ENCODE results near the gene CFAP58. TPM values are rescaled to one million over a fixed set of nuclear protein-coding genes. Genes with fewer than 3 reads are reported as not detected.
"Not testable (repeated sequence)": the region's sequence is repeated elsewhere in the genome, so short reads cannot be mapped to it uniquely, and the experiment has no call there.

CFAP58 gene
- total and polyA plus RNA-seq, 7 experiments from 2014 or later, result 0.17 TPM; not detected in 6

DNA sequence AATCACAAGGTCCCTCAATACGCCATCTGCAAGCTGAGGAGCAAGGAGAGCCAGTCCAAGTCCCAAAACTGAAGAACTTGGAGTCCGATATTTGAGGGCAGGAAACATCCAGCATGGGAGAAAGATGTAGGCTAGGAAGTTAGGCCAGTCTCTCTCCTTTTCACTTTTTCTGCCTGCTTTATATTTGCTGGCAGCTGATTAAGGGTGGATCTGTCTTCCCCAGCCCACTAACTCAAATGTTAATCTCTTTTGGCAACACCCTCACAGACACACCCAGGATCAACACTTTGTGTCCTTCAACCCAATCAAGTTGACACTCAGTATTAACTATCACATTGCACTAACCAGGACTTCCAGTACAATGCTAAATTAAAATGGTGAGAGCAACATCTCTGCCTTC is 115.2 kb downstream of the CFAP58 start:
- H3K27ac ChIP-seq (ENCODE audit: low read depth, low read length); H3K36me3 Mint-ChIP-seq; H3K4me3 Mint-ChIP-seq; H3K4me1 Mint-ChIP-seq; H3K4me3 ChIP-seq (ENCODE audit: low read length); H3K36me3 ChIP-seq (ENCODE audit: control insufficient read depth in 2 of 3, insufficient read depth in 3 of 3, low read length in 3 of 3); POLR2A ChIA-PET; DNase-seq; intact Hi-C loops (cut with micrococcal nuclease); CTCF ChIA-PET; H3K4me1 ChIP-seq (ENCODE audit: control insufficient read depth in 2 of 2, insufficient read depth in 2 of 2, low read length in 2 of 2); ATAC-seq; H3K9me3 ChIP-seq (ENCODE audit: control insufficient read depth in 2 of 3, low read length in 3 of 3); H3K27me3 ChIP-seq (ENCODE audit: control insufficient read depth in 2 of 2, insufficient read depth in 2 of 2, low read length in 2 of 2); H3K27ac Mint-ChIP-seq: not testable (repeated sequence)
- H3K27me3 Mint-ChIP-seq, result peaks cover 14 to 23% (median 20%) of the 10 kb centered on the region in 5 donors
- peaks cover 0 to 20% (median 3%) of the 10 kb centered on the region in 11 donors for H3K9me3 Mint-ChIP-seq

DNA sequence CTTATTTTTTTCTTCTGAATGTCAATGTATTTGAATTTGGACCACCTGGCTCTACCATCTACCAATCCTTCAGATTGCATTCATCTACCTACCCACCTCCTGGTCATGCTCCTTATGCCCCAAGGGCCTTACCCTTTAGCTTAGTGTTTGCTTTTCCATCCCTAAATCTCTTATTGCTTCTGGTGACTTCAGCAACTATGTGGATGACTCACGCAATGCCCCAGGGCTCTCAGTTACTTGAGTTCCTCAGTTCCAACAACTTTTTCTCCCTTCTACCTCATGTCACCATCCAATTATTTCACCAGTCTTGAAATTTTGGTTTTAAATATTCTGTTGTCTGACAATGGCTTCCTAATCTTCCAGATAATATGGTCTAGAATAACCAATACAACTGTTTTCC is 118.9 kb downstream of the CFAP58 start:
- no peaks in the 10 kb centered on the region for H3K36me3 Mint-ChIP-seq
- H3K4me1 Mint-ChIP-seq, result peaks cover 0 to 2% (median 0%) of the 10 kb centered on the region in 7 donors
- DNase-seq, result no peak
- Histone ChIP-seq H3K4me3 (ENCODE audit: low read length) (no peak overlapping the region), H3K27me3 (ENCODE audit: control insufficient read depth in 2 of 2, insufficient read depth in 2 of 2, low read length in 2 of 2) (no peaks in the 10 kb centered on the region), H3K9me3 (ENCODE audit: control insufficient read depth in 2 of 3, low read length in 3 of 3) (no peaks in the 10 kb centered on the region), H3K36me3 (ENCODE audit: control insufficient read depth in 2 of 3, insufficient read depth in 3 of 3, low read length in 3 of 3) (no peaks in the 10 kb centered on the region), H3K4me1 (ENCODE audit: control insufficient read depth in 2 of 2, insufficient read depth in 2 of 2, low read length in 2 of 2) (no peaks in the 10 kb centered on the region), H3K27ac (ENCODE audit: low read depth, low read length) (no peak overlapping the region)
- peaks cover 16 to 34% (median 21%) of the 10 kb centered on the region in 5 donors for H3K27me3 Mint-ChIP-seq
- H3K4me3 Mint-ChIP-seq, result no peak overlapping the region
- ChIA-PET POLR2A (no interaction called here), CTCF (no interaction called here)
- H3K9me3 Mint-ChIP-seq, result no peaks in the 10 kb centered on the region
- intact Hi-C loops (cut with micrococcal nuclease), result no loop called here
- ATAC-seq, result no peak
- no peak overlapping the region for H3K27ac Mint-ChIP-seq

DNA sequence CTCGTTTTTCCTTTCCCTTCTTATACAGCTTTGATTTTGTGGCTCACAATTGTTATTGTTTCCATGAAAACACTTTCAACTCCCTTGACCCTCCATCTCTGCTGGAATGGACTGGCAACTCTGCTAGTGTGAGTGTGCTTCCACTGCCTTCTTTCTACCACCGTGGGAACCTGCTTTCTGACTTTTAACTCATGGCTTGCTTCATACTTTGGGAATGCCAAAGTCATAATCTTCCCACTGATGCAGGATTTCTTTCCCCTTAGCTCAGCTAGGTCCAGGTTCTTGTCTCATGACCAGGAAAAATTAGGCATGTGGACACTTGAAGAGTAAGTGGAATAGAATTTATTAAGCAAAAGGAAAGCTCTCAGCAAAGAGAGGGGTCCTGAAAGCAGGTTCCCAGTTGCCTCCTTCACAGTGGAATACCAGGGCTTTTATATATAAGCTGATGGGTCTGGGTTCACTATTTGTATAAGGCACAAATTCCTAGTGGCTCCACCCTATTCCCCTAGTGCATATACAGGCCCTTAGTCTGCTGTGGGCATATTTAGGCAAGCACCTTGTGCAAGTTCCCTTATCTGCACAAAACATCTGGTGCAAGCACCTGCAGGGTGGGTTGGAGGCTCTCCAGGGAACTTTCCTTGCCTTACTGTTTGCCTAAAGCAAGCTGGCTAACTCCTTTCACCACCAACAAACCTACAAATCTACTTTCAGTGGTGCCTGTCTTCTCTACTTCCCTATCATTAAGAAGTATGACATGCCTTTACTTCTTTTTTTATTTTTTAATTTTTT is 119.5 kb downstream of the CFAP58 start:
- ChIA-PET POLR2A (no interaction called here), CTCF (no interaction called here)
- H3K9me3 Mint-ChIP-seq, result no peaks in the 10 kb centered on the region
- H3K4me1 Mint-ChIP-seq, result peaks cover 0 to 2% (median 0%) of the 10 kb centered on the region in 7 donors
- no peak for ATAC-seq
- Histone ChIP-seq H3K9me3 (ENCODE audit: control insufficient read depth in 2 of 3, low read length in 3 of 3) (no peaks in the 10 kb centered on the region), H3K36me3 (ENCODE audit: control insufficient read depth in 2 of 3, insufficient read depth in 3 of 3, low read length in 3 of 3) (no peaks in the 10 kb centered on the region), H3K27me3 (ENCODE audit: control insufficient read depth in 2 of 2, insufficient read depth in 2 of 2, low read length in 2 of 2) (no peaks in the 10 kb centered on the region), H3K4me1 (ENCODE audit: control insufficient read depth in 2 of 2, insufficient read depth in 2 of 2, low read length in 2 of 2) (no peaks in the 10 kb centered on the region), H3K27ac (ENCODE audit: low read depth, low read length) (no peak overlapping the region), H3K4me3 (ENCODE audit: low read length) (no peak overlapping the region)
- H3K4me3 Mint-ChIP-seq, result no peak overlapping the region
- no peak for DNase-seq
- intact Hi-C loops (cut with micrococcal nuclease), result no loop called here
- peaks cover 16 to 34% (median 21%) of the 10 kb centered on the region in 5 donors for H3K27me3 Mint-ChIP-seq
- no peaks in the 10 kb centered on the region for H3K36me3 Mint-ChIP-seq
- H3K27ac Mint-ChIP-seq, result no peak overlapping the region

DNA sequence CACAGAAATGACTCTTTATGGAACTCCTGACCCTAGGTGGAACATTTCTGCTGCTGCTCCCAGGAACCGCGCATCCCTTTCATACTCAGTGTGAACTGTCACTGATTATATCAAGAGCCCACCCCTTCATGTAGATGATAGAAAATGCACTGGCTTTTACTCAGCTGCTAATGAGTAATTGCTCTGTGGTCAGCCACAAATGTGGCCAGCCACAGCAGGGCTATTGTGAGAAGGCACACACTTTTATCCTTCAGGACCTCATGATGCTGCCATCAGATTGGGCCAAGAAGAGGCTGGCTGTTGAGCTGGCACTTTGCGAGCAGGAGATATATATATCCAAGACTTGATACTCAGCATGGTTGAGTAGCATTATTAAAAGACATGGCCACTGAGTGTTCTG is 124.7 kb downstream of the CFAP58 start:
- H3K27me3 Mint-ChIP-seq, result peaks cover 7 to 34% (median 16%) of the 10 kb centered on the region in 5 donors

DNA sequence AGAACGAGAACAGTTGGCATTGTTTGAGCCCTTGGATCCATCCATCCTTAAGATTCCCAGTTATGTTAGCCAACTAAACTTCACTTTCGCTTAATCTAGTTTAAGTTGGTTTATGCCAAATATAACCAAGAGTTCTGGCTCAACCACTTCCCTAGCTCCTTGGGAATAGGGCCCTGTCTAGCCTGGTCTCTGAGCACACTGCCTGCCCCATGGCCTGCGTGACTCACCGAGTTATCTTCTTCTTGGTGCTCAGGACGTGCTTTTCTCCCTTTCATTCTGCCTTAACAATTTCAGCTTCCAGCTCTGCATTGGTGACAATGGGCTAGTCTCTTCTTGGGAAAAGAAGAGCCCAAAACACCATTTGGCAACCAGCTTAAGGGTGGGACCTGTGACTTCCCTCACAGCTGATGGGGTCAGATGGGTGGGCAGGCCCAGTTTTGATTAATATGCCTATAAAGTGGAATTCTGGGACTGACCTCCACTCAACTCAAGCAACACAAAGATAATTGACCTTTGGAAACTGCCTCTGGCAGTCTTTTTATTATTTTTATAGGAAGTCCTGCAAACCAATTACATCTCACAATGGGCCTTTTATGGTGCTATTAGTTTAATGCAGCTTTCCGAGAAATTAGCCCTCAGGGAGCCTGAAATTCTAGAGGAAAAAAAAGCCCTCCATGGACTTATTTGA is 126.4 kb downstream of the CFAP58 start:
- H3K4me3 Mint-ChIP-seq, result no peak overlapping the region
- H3K27ac ChIP-seq (ENCODE audit: low read depth, low read length), result no peak overlapping the region
- peaks cover 0 to 2% (median 0%) of the 10 kb centered on the region in 7 donors for H3K4me1 Mint-ChIP-seq
- no peak for DNase-seq
- ChIA-PET POLR2A (no interaction called here), CTCF (no interaction called here)
- no peaks in the 10 kb centered on the region for H3K4me1 ChIP-seq (ENCODE audit: control insufficient read depth in 2 of 2, insufficient read depth in 2 of 2, low read length in 2 of 2)
- no peak for ATAC-seq
- no peaks in the 10 kb centered on the region for H3K9me3 Mint-ChIP-seq
- no peaks in the 10 kb centered on the region for H3K36me3 ChIP-seq (ENCODE audit: control insufficient read depth in 2 of 3, insufficient read depth in 3 of 3, low read length in 3 of 3)
- H3K27ac Mint-ChIP-seq, result no peak overlapping the region
- no peaks in the 10 kb centered on the region for H3K9me3 ChIP-seq (ENCODE audit: control insufficient read depth in 2 of 3, low read length in 3 of 3)
- no peak overlapping the region for H3K4me3 ChIP-seq (ENCODE audit: low read length)
- H3K27me3 ChIP-seq (ENCODE audit: control insufficient read depth in 2 of 2, insufficient read depth in 2 of 2, low read length in 2 of 2), result no peaks in the 10 kb centered on the region
- peaks cover 6 to 35% (median 16%) of the 10 kb centered on the region in 5 donors for H3K27me3 Mint-ChIP-seq
- no peaks in the 10 kb centered on the region for H3K36me3 Mint-ChIP-seq
- intact Hi-C loops (cut with micrococcal nuclease), result no loop called here

More for the DNA sequence above, 124.7 kb downstream of the CFAP58 start:
- no peaks in the 10 kb centered on the region for H3K27me3 ChIP-seq (ENCODE audit: control insufficient read depth in 2 of 2, insufficient read depth in 2 of 2, low read length in 2 of 2)
- H3K9me3 Mint-ChIP-seq, result no peaks in the 10 kb centered on the region
- no peaks in the 10 kb centered on the region for H3K36me3 ChIP-seq (ENCODE audit: control insufficient read depth in 2 of 3, insufficient read depth in 3 of 3, low read length in 3 of 3)
- ChIA-PET CTCF (no interaction called here), POLR2A (no interaction called here)
- H3K4me3 ChIP-seq (ENCODE audit: low read length), result no peak overlapping the region
- DNase-seq (no peak), ATAC-seq (no peak)
- H3K27ac ChIP-seq (ENCODE audit: low read depth, low read length), result no peak overlapping the region
- no peak overlapping the region for H3K4me3 Mint-ChIP-seq
- H3K4me1 Mint-ChIP-seq, result no peaks in the 10 kb centered on the region
- H3K9me3 ChIP-seq (ENCODE audit: control insufficient read depth in 2 of 3, low read length in 3 of 3), result no peaks in the 10 kb centered on the region
- H3K4me1 ChIP-seq (ENCODE audit: control insufficient read depth in 2 of 2, insufficient read depth in 2 of 2, low read length in 2 of 2), result no peaks in the 10 kb centered on the region
- no peaks in the 10 kb centered on the region for H3K36me3 Mint-ChIP-seq
- no peak overlapping the region for H3K27ac Mint-ChIP-seq
- intact Hi-C loops (cut with micrococcal nuclease), result no loop called here

DNA sequence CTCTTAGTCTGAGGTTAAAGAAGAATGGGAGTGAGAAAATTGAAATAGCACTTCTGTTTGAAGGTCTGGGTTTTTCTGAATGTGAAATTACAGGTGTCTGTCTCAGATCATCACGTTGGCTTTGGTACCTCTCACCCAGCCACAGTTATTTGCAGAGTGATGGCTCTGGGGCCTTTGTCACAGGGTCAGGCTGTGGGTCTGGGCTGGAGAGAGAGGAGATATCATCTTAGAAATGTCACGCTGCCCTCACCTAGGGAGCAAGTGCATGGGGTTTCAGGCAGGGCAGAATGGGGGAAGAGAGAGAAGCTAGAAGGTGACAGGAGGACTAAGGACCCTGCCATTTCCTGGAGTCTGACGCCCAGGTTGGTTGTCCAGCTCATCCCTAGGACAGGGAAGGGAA is 127.2 kb downstream of the CFAP58 start:
- DNase-seq (no peak), ATAC-seq (no peak)
- Histone ChIP-seq H3K36me3 (ENCODE audit: control insufficient read depth in 2 of 3, insufficient read depth in 3 of 3, low read length in 3 of 3) (no peaks in the 10 kb centered on the region), H3K4me3 (ENCODE audit: low read length) (no peak overlapping the region), H3K27me3 (ENCODE audit: control insufficient read depth in 2 of 2, insufficient read depth in 2 of 2, low read length in 2 of 2) (no peaks in the 10 kb centered on the region), H3K27ac (ENCODE audit: low read depth, low read length) (no peak overlapping the region), H3K9me3 (ENCODE audit: control insufficient read depth in 2 of 3, low read length in 3 of 3) (no peaks in the 10 kb centered on the region), H3K4me1 (ENCODE audit: control insufficient read depth in 2 of 2, insufficient read depth in 2 of 2, low read length in 2 of 2) (no peaks in the 10 kb centered on the region)
- Mint-ChIP-seq H3K4me1 (peaks cover 0 to 2% (median 0%) of the 10 kb centered on the region in 7 donors), H3K4me3 (no peak overlapping the region), H3K27ac (no peak overlapping the region), H3K36me3 (no peaks in the 10 kb centered on the region), H3K27me3 (peaks cover 6 to 31% (median 12%) of the 10 kb centered on the region in 5 donors), H3K9me3 (no peaks in the 10 kb centered on the region)
- intact Hi-C loops (cut with micrococcal nuclease), result no loop called here
- ChIA-PET POLR2A (no interaction called here), CTCF (no interaction called here)

All from naive thymus-derived CD4-positive, alpha-beta T cell (primary cell).